HepG2 (cell line): Measurements from ENCODE around the gene FNDC8. TPM values are rescaled to one million over a fixed set of nuclear protein-coding genes. Genes with fewer than 3 reads are reported as not detected.

ENCODE experiments used
- HHEX ChIP-seq: IDR thresholded peaks from 2 replicates; pipeline ENCODE4 v1.6.1; 2016; ENCODE audit warnings: control low read depth
- MIER3 ChIP-seq: IDR thresholded peaks from 2 replicates; pipeline ENCODE4 v1.6.1; 2016; ENCODE audit warnings: missing compliant biosample characterization, borderline replicate concordance
- SATB2 ChIP-seq: sonication (generic); formaldehyde crosslinking; IDR thresholded peaks from 2 replicates; pipeline ENCODE4 v1.5.0; 2020; ENCODE audit warnings: missing genetic modification reagents
- ZBTB8A ChIP-seq: sonication (generic); formaldehyde crosslinking; IDR thresholded peaks from 2 replicates; pipeline ENCODE4 v1.4.0; 2020; ENCODE audit warnings: mild to moderate bottlenecking, low read depth, missing genetic modification reagents, borderline replicate concordance
- ZFP1 ChIP-seq: IDR thresholded peaks from 2 replicates; pipeline ENCODE4 v1.6.1; 2016
- ZKSCAN8 ChIP-seq: IDR thresholded peaks from 2 replicates; pipeline ENCODE4 v1.6.1; 2016; ENCODE audit warnings: borderline replicate concordance, missing genetic modification reagents, missing compliant biosample characterization
- ZNF234 ChIP-seq: sonication (generic); formaldehyde crosslinking; conservative IDR thresholded peaks from 2 replicates; pipeline ENCODE4 v1.5.1; 2020; ENCODE audit warnings: mild to moderate bottlenecking, missing genetic modification reagents
- ZNF251 ChIP-seq: sonication (generic); formaldehyde crosslinking; IDR thresholded peaks from 2 replicates; pipeline ENCODE4 v1.9.0; 2021; ENCODE audit warnings: mild to moderate bottlenecking, missing genetic modification reagents
- ZNF33A ChIP-seq: sonication (generic); formaldehyde crosslinking; IDR thresholded peaks from 2 replicates; pipeline ENCODE4 v1.5.1; 2020; ENCODE audit warnings: missing genetic modification reagents, mild to moderate bottlenecking, moderate library complexity, borderline replicate concordance
- ZNF616 ChIP-seq: sonication (generic); formaldehyde crosslinking; IDR thresholded peaks from 2 replicates; pipeline ENCODE4 v1.5.0; 2020; ENCODE audit warnings: low read depth, mild to moderate bottlenecking, missing genetic modification reagents
- polyA plus RNA-seq, 8 experiments: library from polyadenylated mRNA; depleted of rRNA in 3 of 8; stranded (reverse) in 7 of 8; unstranded in 1 of 8; fragments of >200 nt; fragmentation: Illumina TruSeq in 4 of 8; extraction: Trizol in 4 of 8; gene quantifications; 2 replicates each; pipeline versions ENCODE4 v1.2.1 to v1.2.3, GENCODE V29; 2011 to 2016; ENCODE audit warnings: low read depth in 4 of 8, missing spikeins in 1 of 8, mixed read lengths in 1 of 8; ENCODE audit not compliant: insufficient read depth in 1 of 8
- total RNA-seq, 5 experiments: library from RNA; depleted of rRNA; stranded (reverse); fragments of >200 nt; fragmentation: Illumina TruSeq; extraction: Trizol; gene quantifications; 2 replicates each; pipeline ENCODE4 v1.2.3, GENCODE V29; 2016; ENCODE audit warnings: low read depth in 1 of 5
- TF ChIP-seq, protein P1 (sequence below), 2 experiments: sonication (generic) in 1 of 2; formaldehyde crosslinking in 1 of 2; IDR thresholded peaks; 2 replicates each; pipeline versions ENCODE4 v1.4.0 to v1.6.1; 2016 to 2020; ENCODE audit warnings: borderline replicate concordance in 1 of 2, low read depth in 1 of 2, mild to moderate bottlenecking in 1 of 2, missing genetic modification reagents in 1 of 2
- TF ChIP-seq, protein P2 (sequence below): sonication (generic); formaldehyde crosslinking; IDR thresholded peaks from 2 replicates; pipeline ENCODE4 v1.4.0; 2020; ENCODE audit warnings: missing genetic modification reagents
- TF ChIP-seq, protein P3 (sequence below): sonication (generic); formaldehyde crosslinking; IDR thresholded peaks from 2 replicates; pipeline ENCODE4 v1.4.0; 2020; ENCODE audit warnings: missing genetic modification reagents
- TF ChIP-seq, protein P4 (sequence below), 2 experiments: sonication (generic) in 1 of 2; formaldehyde crosslinking in 1 of 2; IDR thresholded peaks; 2 replicates each; pipeline versions ENCODE4 v1.6.1 to v1.9.0; 2014 to 2022; ENCODE audit warnings: antibody characterized with exemption in 1 of 2, borderline replicate concordance in 1 of 2, inconsistent platforms in 1 of 2, low read depth in 1 of 2, missing genetic modification reagents in 1 of 2

The FNDC8 gene
- total and polyA plus RNA-seq, 2 of the 13 experiments (the other 11 are each of a cell fraction or from before 2014, with no cell fraction given), result not detected

DNA sequence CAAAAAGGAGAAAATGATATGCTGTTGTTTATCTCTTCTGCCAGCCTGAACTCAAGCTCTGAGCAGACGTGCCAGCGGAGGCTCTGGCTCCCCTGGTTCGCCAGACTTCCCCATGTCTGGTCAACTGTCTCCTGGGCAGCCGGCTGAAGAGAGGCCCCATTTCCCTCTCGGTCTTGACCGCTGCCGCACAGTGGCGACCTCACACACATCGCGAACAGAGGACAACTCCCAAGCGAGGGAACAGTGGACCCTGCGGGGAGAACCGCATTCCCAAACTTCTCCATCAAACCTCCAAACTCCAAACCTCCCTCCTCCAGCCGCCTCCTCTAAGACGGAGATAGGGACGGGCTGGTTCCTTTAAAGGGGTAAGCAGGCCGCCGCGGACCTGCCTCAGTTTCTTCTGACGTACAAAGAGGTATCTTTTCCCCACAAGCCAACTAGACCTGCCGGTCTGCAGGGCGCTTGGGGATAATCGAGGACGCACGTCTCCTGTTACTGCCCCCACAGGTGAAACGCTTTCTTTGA lies 33.0 kb upstream of the FNDC8 start (continued):
- TF ChIP-seq, protein P1, sequence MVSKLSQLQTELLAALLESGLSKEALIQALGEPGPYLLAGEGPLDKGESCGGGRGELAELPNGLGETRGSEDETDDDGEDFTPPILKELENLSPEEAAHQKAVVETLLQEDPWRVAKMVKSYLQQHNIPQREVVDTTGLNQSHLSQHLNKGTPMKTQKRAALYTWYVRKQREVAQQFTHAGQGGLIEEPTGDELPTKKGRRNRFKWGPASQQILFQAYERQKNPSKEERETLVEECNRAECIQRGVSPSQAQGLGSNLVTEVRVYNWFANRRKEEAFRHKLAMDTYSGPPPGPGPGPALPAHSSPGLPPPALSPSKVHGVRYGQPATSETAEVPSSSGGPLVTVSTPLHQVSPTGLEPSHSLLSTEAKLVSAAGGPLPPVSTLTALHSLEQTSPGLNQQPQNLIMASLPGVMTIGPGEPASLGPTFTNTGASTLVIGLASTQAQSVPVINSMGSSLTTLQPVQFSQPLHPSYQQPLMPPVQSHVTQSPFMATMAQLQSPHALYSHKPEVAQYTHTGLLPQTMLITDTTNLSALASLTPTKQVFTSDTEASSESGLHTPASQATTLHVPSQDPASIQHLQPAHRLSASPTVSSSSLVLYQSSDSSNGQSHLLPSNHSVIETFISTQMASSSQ (IDR thresholded peaks at IDR 0.05; ENCODE audit: low read depth), result no peak
- TF ChIP-seq, protein P1 (CRISPR knock-in tag; IDR thresholded peaks at IDR 0.05; ENCODE audit: borderline replicate concordance), result no peak
- TF ChIP-seq MIER3 (CRISPR knock-in tag) (no peak), ZNF33A (CRISPR knock-in tag) (no peak), ZBTB8A (CRISPR knock-in tag) (no peak), HHEX (no peak), ZNF234 (CRISPR knock-in tag) (no peak), ZKSCAN8 (CRISPR knock-in tag) (no peak), ZFP1 (CRISPR knock-in tag) (no peak), ZNF616 (CRISPR knock-in tag) (no peak), ZNF251 (CRISPR knock-in tag) (no peak), SATB2 (no peak)
- TF ChIP-seq, protein P2, sequence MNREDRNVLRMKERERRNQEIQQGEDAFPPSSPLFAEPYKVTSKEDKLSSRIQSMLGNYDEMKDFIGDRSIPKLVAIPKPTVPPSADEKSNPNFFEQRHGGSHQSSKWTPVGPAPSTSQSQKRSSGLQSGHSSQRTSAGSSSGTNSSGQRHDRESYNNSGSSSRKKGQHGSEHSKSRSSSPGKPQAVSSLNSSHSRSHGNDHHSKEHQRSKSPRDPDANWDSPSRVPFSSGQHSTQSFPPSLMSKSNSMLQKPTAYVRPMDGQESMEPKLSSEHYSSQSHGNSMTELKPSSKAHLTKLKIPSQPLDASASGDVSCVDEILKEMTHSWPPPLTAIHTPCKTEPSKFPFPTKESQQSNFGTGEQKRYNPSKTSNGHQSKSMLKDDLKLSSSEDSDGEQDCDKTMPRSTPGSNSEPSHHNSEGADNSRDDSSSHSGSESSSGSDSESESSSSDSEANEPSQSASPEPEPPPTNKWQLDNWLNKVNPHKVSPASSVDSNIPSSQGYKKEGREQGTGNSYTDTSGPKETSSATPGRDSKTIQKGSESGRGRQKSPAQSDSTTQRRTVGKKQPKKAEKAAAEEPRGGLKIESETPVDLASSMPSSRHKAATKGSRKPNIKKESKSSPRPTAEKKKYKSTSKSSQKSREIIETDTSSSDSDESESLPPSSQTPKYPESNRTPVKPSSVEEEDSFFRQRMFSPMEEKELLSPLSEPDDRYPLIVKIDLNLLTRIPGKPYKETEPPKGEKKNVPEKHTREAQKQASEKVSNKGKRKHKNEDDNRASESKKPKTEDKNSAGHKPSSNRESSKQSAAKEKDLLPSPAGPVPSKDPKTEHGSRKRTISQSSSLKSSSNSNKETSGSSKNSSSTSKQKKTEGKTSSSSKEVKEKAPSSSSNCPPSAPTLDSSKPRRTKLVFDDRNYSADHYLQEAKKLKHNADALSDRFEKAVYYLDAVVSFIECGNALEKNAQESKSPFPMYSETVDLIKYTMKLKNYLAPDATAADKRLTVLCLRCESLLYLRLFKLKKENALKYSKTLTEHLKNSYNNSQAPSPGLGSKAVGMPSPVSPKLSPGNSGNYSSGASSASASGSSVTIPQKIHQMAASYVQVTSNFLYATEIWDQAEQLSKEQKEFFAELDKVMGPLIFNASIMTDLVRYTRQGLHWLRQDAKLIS (CRISPR knock-in tag), result no peak
- TF ChIP-seq, protein P3, sequence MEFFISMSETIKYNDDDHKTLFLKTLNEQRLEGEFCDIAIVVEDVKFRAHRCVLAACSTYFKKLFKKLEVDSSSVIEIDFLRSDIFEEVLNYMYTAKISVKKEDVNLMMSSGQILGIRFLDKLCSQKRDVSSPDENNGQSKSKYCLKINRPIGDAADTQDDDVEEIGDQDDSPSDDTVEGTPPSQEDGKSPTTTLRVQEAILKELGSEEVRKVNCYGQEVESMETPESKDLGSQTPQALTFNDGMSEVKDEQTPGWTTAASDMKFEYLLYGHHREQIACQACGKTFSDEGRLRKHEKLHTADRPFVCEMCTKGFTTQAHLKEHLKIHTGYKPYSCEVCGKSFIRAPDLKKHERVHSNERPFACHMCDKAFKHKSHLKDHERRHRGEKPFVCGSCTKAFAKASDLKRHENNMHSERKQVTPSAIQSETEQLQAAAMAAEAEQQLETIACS, result no peak
- TF ChIP-seq, protein P4, sequence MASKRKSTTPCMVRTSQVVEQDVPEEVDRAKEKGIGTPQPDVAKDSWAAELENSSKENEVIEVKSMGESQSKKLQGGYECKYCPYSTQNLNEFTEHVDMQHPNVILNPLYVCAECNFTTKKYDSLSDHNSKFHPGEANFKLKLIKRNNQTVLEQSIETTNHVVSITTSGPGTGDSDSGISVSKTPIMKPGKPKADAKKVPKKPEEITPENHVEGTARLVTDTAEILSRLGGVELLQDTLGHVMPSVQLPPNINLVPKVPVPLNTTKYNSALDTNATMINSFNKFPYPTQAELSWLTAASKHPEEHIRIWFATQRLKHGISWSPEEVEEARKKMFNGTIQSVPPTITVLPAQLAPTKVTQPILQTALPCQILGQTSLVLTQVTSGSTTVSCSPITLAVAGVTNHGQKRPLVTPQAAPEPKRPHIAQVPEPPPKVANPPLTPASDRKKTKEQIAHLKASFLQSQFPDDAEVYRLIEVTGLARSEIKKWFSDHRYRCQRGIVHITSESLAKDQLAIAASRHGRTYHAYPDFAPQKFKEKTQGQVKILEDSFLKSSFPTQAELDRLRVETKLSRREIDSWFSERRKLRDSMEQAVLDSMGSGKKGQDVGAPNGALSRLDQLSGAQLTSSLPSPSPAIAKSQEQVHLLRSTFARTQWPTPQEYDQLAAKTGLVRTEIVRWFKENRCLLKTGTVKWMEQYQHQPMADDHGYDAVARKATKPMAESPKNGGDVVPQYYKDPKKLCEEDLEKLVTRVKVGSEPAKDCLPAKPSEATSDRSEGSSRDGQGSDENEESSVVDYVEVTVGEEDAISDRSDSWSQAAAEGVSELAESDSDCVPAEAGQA (IDR thresholded peaks at IDR 0.05; ENCODE audit: low read depth), result no peak
- TF ChIP-seq, protein P4 (CRISPR knock-in tag; IDR thresholded peaks at IDR 0.05; ENCODE audit: borderline replicate concordance), result no peak
